HepG2 (cell line): Measurements from ENCODE around the gene PFN1. TPM values are rescaled to one million over a fixed set of nuclear protein-coding genes. Genes with fewer than 3 reads are reported as not detected.
A peak's percentile ranks its signal among the peaks of the same experiment; 100 is the strongest.

ENCODE experiments used
- BCL3 ChIP-seq: sonication (generic); formaldehyde crosslinking; IDR thresholded peaks from 2 replicates; pipeline ENCODE4 v1.5.1; 2020; ENCODE audit warnings: mild to moderate bottlenecking, missing genetic modification reagents, moderate library complexity
- GMEB2 ChIP-seq: IDR thresholded peaks from 2 replicates; pipeline ENCODE4 v1.6.1; 2016; ENCODE audit warnings: missing biosample characterization, missing genetic modification reagents, low read depth
- HMGXB4 ChIP-seq, 2 experiments: sonication (generic) in 1 of 2; formaldehyde crosslinking in 1 of 2; IDR thresholded peaks; 2 replicates each; pipeline versions ENCODE4 v1.4.0 to v1.6.1; 2018 to 2020; ENCODE audit warnings: missing genetic modification reagents in 2 of 2, borderline replicate concordance in 1 of 2, low read depth in 1 of 2, mild to moderate bottlenecking in 1 of 2, missing biosample characterization in 1 of 2
- HOXA3 ChIP-seq: sonication (generic); formaldehyde crosslinking; IDR thresholded peaks from 2 replicates; pipeline ENCODE4 v1.5.0; 2020; ENCODE audit warnings: missing genetic modification reagents
- ISL2 ChIP-seq: sonication (generic); formaldehyde crosslinking; IDR thresholded peaks from 2 replicates; pipeline ENCODE4 v1.5.0; 2020; ENCODE audit warnings: missing genetic modification reagents
- KDM4B ChIP-seq: sonication (generic); formaldehyde crosslinking; IDR thresholded peaks from 2 replicates; pipeline ENCODE4 v1.4.0; 2020; ENCODE audit warnings: missing genetic modification reagents
- NRL ChIP-seq: sonication (generic); formaldehyde crosslinking; IDR thresholded peaks from 2 replicates; pipeline ENCODE4 v1.5.0; 2020; ENCODE audit warnings: missing genetic modification reagents, mild to moderate bottlenecking, moderate library complexity, borderline replicate concordance
- PATZ1 ChIP-seq: sonication (generic); formaldehyde crosslinking; IDR thresholded peaks from 2 replicates; pipeline ENCODE4 v1.4.0; 2020; ENCODE audit warnings: missing genetic modification reagents
- SAFB2 ChIP-seq: sonication (generic); formaldehyde crosslinking; IDR thresholded peaks from 2 replicates; pipeline ENCODE4 v1.5.1; 2020; ENCODE audit warnings: missing genetic modification reagents, low read depth, mild to moderate bottlenecking, borderline replicate concordance
- ZNF224 ChIP-seq: sonication (generic); formaldehyde crosslinking; IDR thresholded peaks from 2 replicates; pipeline ENCODE4 v1.5.0; 2020; ENCODE audit warnings: mild to moderate bottlenecking, missing genetic modification reagents
- ZNF446 ChIP-seq: sonication (generic); formaldehyde crosslinking; IDR thresholded peaks from 2 replicates; pipeline ENCODE4 v1.5.0; 2020; ENCODE audit warnings: mild to moderate bottlenecking, missing genetic modification reagents
- polyA plus RNA-seq, 8 experiments: library from polyadenylated mRNA; depleted of rRNA in 3 of 8; stranded (reverse) in 7 of 8; unstranded in 1 of 8; fragments of >200 nt; fragmentation: Illumina TruSeq in 4 of 8; extraction: Trizol in 4 of 8; gene quantifications; 2 replicates each; pipeline versions ENCODE4 v1.2.1 to v1.2.3, GENCODE V29; 2011 to 2016; ENCODE audit warnings: low read depth in 4 of 8, missing spikeins in 1 of 8, mixed read lengths in 1 of 8; ENCODE audit not compliant: insufficient read depth in 1 of 8
- total RNA-seq, 5 experiments: library from RNA; depleted of rRNA; stranded (reverse); fragments of >200 nt; fragmentation: Illumina TruSeq; extraction: Trizol; gene quantifications; 2 replicates each; pipeline ENCODE4 v1.2.3, GENCODE V29; 2016; ENCODE audit warnings: low read depth in 1 of 5
- TF ChIP-seq, protein P1 (sequence below): sonication (generic); formaldehyde crosslinking; IDR thresholded peaks from 2 replicates; pipeline ENCODE4 v1.5.0; 2020; ENCODE audit warnings: mild to moderate bottlenecking, missing genetic modification reagents
- TF ChIP-seq, protein P2 (sequence below): sonication (generic); formaldehyde crosslinking; IDR thresholded peaks from 2 replicates; pipeline ENCODE4 v1.5.1; 2020; ENCODE audit warnings: missing genetic modification reagents, mild to moderate bottlenecking, borderline replicate concordance

Gene PFN1
- total and polyA plus RNA-seq, 2 of the 13 experiments (the other 11 are each of a cell fraction or from before 2014, with no cell fraction given), result 494 to 613 TPM

- TF ChIP-seq HMGXB4 (CRISPR knock-in tag; IDR thresholded peaks at IDR 0.05; ENCODE audit: borderline replicate concordance in 1 of 2, low read depth in 1 of 2), result peak; percentile 62 to 65; a peak in 3 of 4 replicates
- TF ChIP-seq NRL (CRISPR knock-in tag), result peak; percentile 78
- peak; percentile 60; the same call in 1 of the 2 replicates for TF ChIP-seq ISL2
- TF ChIP-seq ZNF446 (CRISPR knock-in tag), result peak; percentile 25
- no peak for TF ChIP-seq GMEB2 (CRISPR knock-in tag)
- TF ChIP-seq BCL3 (CRISPR knock-in tag), result peak; percentile 17; the same call in 1 of the 2 replicates
- TF ChIP-seq SAFB2, result peak; percentile 67; the same call in 1 of the 2 replicates
- TF ChIP-seq KDM4B, result peak; percentile 26; the same call in 1 of the 2 replicates
- no peak for TF ChIP-seq ZNF224 (CRISPR knock-in tag)
- TF ChIP-seq PATZ1 (CRISPR knock-in tag), result peak; percentile 83; the same call in 1 of the 2 replicates
- TF ChIP-seq, protein P1, sequence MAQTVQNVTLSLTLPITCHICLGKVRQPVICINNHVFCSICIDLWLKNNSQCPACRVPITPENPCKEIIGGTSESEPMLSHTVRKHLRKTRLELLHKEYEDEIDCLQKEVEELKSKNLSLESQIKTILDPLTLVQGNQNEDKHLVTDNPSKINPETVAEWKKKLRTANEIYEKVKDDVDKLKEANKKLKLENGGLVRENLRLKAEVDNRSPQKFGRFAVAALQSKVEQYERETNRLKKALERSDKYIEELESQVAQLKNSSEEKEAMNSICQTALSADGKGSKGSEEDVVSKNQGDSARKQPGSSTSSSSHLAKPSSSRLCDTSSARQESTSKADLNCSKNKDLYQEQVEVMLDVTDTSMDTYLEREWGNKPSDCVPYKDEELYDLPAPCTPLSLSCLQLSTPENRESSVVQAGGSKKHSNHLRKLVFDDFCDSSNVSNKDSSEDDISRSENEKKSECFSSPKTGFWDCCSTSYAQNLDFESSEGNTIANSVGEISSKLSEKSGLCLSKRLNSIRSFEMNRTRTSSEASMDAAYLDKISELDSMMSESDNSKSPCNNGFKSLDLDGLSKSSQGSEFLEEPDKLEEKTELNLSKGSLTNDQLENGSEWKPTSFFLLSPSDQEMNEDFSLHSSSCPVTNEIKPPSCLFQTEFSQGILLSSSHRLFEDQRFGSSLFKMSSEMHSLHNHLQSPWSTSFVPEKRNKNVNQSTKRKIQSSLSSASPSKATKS (CRISPR knock-in tag), result no peak
- peak; percentile 33; the same call in 1 of the 2 replicates for TF ChIP-seq HOXA3 (CRISPR knock-in tag)
- TF ChIP-seq, protein P2, sequence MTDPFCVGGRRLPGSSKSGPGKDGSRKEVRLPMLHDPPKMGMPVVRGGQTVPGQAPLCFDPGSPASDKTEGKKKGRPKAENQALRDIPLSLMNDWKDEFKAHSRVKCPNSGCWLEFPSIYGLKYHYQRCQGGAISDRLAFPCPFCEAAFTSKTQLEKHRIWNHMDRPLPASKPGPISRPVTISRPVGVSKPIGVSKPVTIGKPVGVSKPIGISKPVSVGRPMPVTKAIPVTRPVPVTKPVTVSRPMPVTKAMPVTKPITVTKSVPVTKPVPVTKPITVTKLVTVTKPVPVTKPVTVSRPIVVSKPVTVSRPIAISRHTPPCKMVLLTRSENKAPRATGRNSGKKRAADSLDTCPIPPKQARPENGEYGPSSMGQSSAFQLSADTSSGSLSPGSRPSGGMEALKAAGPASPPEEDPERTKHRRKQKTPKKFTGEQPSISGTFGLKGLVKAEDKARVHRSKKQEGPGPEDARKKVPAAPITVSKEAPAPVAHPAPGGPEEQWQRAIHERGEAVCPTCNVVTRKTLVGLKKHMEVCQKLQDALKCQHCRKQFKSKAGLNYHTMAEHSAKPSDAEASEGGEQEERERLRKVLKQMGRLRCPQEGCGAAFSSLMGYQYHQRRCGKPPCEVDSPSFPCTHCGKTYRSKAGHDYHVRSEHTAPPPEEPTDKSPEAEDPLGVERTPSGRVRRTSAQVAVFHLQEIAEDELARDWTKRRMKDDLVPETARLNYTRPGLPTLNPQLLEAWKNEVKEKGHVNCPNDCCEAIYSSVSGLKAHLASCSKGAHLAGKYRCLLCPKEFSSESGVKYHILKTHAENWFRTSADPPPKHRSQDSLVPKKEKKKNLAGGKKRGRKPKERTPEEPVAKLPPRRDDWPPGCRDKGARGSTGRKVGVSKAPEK (CRISPR knock-in tag), result no peak
Observed at GRCh38 chr17:4997302-4998026, 49.1 kb upstream of the PFN1 start, which contains the start of the genes INCA1 and KIF1C (continued).
